Neural progenitor cell (in vitro differentiated cells): Measurements from ENCODE around the gene CLEC3B.

Source experiments
- CTCF ChIP-seq: fragments of 200-600 bp; sonication (generic); IDR thresholded peaks from 2 replicates; pipeline ENCODE4 v1.5.1; 2017; ENCODE audit warnings: antibody characterized with exemption, mild to moderate bottlenecking
- EZH2 ChIP-seq: fragments of 200-600 bp; sonication (generic); IDR thresholded peaks from 2 replicates; pipeline ENCODE4 v1.6.1; 2017; ENCODE audit warnings: antibody characterized with exemption, mild to moderate bottlenecking, moderate library complexity
- EZH2phosphoT487 ChIP-seq: fragments of 200-600 bp; sonication (generic); IDR thresholded peaks from 2 replicates; pipeline ENCODE4 v1.6.1; 2017; ENCODE audit warnings: antibody characterized with exemption

- no peak for TF ChIP-seq CTCF
- TF ChIP-seq EZH2, result no peak
- TF ChIP-seq EZH2phosphoT487, result no peak
These were observed 41.4 kb downstream of the CLEC3B start for GRCh38 chr3:45067486-45067885.
